Astrocyte of the spinal cord (primary cell): ENCODE results near the gene LRRC7.

Experiments used
- DNase-seq: peaks from one replicate; pipeline ENCODE4 v3.0.0; 2011; ENCODE audit warnings: low read depth, low spot score
- H3K4me3 ChIP-seq: 2 replicates; pipeline ENCODE4 v1.5.1; 2011; ENCODE audit warnings: low read depth, mild to moderate bottlenecking, low read length, moderate library complexity
- in situ Hi-C: cut with HindIII; loops from 2 replicates; pipeline ENCODE4 v1.10.0; 2017; ENCODE audit warnings: low sequenced_read_pairs
- TF ChIP-seq, protein P1 (sequence below): IDR thresholded peaks from 2 replicates; pipeline ENCODE4 v1.5.1; 2012; ENCODE audit warnings: low read depth, mild to moderate bottlenecking, low read length, inconsistent platforms

Gene LRRC7

DNA sequence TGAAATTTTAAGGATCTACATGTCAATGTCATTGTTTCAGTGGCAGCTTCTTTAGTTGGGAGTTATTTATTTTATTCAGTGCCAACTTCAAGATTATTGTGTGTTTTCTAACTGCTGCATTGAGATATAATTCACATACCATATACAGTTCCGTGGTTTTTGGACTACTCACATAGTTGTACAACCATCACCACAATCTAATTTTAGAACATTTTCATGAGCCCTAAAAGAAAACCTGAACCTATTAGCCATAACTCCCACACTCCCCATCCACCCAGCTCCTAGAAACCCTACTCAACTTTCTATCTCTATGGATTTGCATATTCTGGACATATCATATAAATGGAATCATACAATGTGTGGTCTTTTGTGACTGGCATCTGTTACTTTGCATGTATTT is 417.7 kb downstream of the LRRC7 start:
- in situ Hi-C loops = no loop called here
- H3K4me3 ChIP-seq = no peak overlapping the region
- no peak for DNase-seq
- TF ChIP-seq, protein P1, sequence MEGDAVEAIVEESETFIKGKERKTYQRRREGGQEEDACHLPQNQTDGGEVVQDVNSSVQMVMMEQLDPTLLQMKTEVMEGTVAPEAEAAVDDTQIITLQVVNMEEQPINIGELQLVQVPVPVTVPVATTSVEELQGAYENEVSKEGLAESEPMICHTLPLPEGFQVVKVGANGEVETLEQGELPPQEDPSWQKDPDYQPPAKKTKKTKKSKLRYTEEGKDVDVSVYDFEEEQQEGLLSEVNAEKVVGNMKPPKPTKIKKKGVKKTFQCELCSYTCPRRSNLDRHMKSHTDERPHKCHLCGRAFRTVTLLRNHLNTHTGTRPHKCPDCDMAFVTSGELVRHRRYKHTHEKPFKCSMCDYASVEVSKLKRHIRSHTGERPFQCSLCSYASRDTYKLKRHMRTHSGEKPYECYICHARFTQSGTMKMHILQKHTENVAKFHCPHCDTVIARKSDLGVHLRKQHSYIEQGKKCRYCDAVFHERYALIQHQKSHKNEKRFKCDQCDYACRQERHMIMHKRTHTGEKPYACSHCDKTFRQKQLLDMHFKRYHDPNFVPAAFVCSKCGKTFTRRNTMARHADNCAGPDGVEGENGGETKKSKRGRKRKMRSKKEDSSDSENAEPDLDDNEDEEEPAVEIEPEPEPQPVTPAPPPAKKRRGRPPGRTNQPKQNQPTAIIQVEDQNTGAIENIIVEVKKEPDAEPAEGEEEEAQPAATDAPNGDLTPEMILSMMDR = no peak

DNA sequence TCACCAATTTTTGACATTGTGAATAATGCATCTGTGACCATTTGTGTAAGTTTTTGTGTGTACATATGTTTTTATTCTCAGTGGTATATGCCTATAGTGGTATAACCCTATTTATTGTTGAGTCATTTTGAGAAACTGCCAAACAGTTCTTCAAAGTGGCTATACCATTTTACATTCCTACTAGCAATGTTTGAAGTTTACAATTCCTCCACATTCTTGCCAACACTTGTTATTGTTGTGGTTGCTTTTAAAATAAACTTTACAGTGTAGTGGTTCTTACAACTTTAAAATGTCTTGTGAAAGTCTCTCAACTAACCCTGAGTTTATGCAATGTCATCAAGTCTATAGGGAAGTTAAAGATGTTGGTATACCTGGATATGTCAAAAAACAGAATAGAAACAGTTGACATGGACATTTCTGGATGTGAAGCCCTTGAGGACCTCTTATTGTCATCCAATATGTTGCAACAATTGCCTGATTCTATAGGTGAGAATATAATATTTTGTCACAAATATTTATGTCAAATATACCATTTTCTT is 418.2 kb downstream of the LRRC7 start:
- TF ChIP-seq, protein P1 = no peak
- DNase-seq = no peak
- H3K4me3 ChIP-seq = no peak overlapping the region
- in situ Hi-C loops = no loop called here

GRCh38 chr1:69987881-69988280 is 420.2 kb downstream of the LRRC7 start:
- no peak overlapping the region for H3K4me3 ChIP-seq
- no peak for DNase-seq
- TF ChIP-seq, protein P1 = no peak
- in situ Hi-C loops = no loop called here

GRCh38 chr1:69991644-69992043 is 423.9 kb downstream of the LRRC7 start:
- no peak overlapping the region for H3K4me3 ChIP-seq
- peak; percentile 19 for DNase-seq
- in situ Hi-C loops = no loop called here
- TF ChIP-seq, protein P1 = no peak

GRCh38 chr1:69992594-69992993 is 424.9 kb downstream of the LRRC7 start:
- H3K4me3 ChIP-seq = no peak overlapping the region
- TF ChIP-seq, protein P1 = no peak
- in situ Hi-C loops = no loop called here
- DNase-seq = no peak

DNA sequence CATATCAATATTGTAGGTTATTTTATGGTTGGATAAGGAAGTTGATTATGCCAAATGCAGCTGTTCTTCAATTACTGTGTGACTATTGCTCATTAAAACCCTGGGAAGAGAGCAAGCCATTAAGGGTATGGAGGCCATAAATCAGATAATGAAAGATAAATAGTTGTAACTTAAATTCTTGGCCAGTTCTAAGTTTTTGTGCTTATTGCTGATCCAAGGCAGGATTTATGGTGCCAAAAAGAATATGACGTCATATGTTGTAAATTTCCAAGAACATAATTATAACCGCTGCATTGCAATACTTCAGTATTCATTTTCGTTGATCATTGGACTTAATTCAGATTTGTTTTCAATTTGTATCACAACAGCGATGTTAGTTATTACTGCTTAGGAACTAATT is 426.1 kb downstream of the LRRC7 start:
- no peak overlapping the region for H3K4me3 ChIP-seq
- no peak for DNase-seq
- TF ChIP-seq, protein P1 = no peak
- in situ Hi-C loops = no loop called here

- TF ChIP-seq, protein P1 = no peak
- no peak for DNase-seq
- no peak overlapping the region for H3K4me3 ChIP-seq
- in situ Hi-C loops = no loop called here
These were observed 426.5 kb downstream of the LRRC7 start for GRCh38 chr1:69994241-69994640.
